ENCODE measurements around the gene KCTD19. TPM values are rescaled to one million over a fixed set of nuclear protein-coding genes. Genes with fewer than 3 reads are reported as not detected.
A peak's percentile ranks its signal among the peaks of the same experiment; 100 is the strongest.

The KCTD19 gene
- polyA plus RNA-seq, 1 experiment = 0.06 TPM

DNA sequence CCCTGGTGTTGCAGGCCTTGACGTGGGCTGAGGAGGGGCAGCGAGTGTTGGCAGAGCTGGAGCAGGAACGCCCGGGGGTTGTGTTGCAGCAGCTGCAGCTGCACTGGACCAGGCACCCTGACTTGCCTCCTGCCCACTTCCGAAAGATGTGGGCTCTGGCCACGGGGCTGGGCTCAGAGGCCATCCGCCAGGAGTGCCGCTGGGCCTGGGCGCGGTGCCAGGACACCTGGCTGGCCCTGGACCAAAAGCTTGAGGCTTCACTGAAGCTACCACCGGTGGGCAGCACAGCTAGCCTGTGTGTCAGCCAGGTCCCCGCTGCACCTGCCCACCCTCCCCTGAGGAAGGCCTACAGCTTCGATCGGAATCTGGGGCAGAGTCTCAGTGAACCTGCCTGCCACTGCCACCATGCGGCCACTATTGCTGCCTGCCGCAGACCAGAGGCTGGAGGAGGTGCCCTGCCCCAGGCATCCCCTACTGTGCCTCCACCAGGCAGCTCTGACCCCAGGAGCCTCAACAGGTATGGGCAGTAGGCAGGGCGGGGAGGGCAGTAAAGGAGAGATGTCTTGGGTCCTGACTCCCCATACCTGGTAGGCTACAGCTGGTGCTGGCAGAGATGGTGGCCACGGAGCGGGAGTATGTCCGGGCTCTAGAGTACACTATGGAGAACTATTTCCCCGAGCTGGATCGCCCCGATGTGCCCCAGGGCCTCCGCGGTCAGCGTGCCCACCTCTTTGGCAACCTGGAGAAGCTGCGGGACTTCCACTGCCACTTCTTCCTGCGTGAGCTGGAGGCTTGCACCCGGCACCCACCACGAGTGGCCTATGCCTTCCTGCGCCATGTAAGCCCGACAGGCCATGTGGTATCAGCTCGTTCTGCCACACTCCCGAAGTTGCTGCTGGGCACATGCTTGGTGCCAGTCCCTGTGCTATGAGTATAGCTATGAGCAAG lies 41.6 kb downstream of the KCTD19 start:
- no peak for DNase-seq (ENCODE audit: low read depth)
- H3K27me3 ChIP-seq (ENCODE audit: control insufficient read depth, insufficient read depth, low read length) = no peaks in the 10 kb centered on the region
- POLR2A ChIA-PET = interaction anchor here (0.5 to 0.6 kb wide), 2 partner anchors 8 to 40 kb away, joined by 3 read pairs; no protein-coding TSS in a partner anchor
- TF ChIP-seq, protein P1, sequence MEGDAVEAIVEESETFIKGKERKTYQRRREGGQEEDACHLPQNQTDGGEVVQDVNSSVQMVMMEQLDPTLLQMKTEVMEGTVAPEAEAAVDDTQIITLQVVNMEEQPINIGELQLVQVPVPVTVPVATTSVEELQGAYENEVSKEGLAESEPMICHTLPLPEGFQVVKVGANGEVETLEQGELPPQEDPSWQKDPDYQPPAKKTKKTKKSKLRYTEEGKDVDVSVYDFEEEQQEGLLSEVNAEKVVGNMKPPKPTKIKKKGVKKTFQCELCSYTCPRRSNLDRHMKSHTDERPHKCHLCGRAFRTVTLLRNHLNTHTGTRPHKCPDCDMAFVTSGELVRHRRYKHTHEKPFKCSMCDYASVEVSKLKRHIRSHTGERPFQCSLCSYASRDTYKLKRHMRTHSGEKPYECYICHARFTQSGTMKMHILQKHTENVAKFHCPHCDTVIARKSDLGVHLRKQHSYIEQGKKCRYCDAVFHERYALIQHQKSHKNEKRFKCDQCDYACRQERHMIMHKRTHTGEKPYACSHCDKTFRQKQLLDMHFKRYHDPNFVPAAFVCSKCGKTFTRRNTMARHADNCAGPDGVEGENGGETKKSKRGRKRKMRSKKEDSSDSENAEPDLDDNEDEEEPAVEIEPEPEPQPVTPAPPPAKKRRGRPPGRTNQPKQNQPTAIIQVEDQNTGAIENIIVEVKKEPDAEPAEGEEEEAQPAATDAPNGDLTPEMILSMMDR (IDR thresholded peaks at IDR 0.05; ENCODE audit: insufficient read depth, low read depth, low read length) = peak; percentile 55
- peaks cover 1% of the 10 kb centered on the region for H3K36me3 ChIP-seq (ENCODE audit: control insufficient read depth, insufficient read depth, low read length)
- no peak overlapping the region for H3K4me3 ChIP-seq (ENCODE audit: low read depth, low read length)
- CTCF ChIA-PET = interaction anchor here (0.7 to 5.5 kb wide), 12 partner anchors 10 to 181 kb away, joined by 3 to 39 read pairs (median 4); partner anchors contain the start of gene SLC9A5

DNA sequence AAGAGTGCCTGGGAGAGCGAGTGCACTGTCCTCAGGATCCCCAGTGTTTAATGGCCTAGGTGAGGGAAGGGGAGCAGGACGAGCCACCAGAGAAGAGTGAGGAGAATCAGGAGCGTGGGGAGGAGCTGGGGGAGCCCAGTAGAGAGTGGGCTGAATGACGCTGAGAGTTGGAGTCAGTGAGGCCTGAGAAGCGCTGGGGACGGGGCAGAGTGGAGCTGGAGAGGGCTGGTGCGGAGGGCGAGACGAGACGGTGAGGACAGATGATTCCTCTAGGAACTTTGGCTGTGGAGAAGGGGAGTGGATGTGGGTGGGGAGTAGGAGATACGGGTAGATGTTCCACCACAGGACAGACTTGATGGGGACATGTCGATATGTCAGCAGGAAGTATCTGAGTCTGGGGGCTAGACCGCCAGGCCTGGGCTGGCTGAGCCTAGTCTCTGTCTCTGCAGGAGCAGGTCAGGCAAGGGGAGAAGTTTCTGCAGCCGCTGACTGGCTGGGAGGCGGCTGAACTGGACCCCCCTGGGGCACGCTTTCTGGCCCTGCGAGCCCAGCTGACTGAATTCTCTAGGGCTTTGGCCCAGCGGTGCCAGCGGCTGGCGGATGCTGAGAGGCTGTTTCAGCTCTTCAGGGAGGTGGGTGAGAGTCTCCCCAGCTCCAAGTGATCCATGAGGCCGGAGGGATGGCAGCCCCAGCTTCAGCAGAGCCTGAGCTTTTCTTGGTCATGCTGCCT lies 42.5 kb downstream of the KCTD19 start:
- POLR2A ChIA-PET = interaction anchor here (0.6 kb wide), 1 partner anchor 39 kb away, joined by 3 read pairs; no protein-coding TSS in a partner anchor
- H3K4me3 ChIP-seq (ENCODE audit: low read depth, low read length) = no peak overlapping the region
- TF ChIP-seq, protein P1 (IDR thresholded peaks at IDR 0.05; ENCODE audit: insufficient read depth, low read depth, low read length) = no peak
- H3K36me3 ChIP-seq (ENCODE audit: control insufficient read depth, insufficient read depth, low read length) = peaks cover 1% of the 10 kb centered on the region
- no peak for DNase-seq (ENCODE audit: low read depth)
- H3K27me3 ChIP-seq (ENCODE audit: control insufficient read depth, insufficient read depth, low read length) = no peaks in the 10 kb centered on the region
- CTCF ChIA-PET = interaction anchor here (0.9 to 5.5 kb wide), 8 partner anchors 11 to 182 kb away, joined by 3 to 39 read pairs (median 6); no protein-coding TSS in a partner anchor

DNA sequence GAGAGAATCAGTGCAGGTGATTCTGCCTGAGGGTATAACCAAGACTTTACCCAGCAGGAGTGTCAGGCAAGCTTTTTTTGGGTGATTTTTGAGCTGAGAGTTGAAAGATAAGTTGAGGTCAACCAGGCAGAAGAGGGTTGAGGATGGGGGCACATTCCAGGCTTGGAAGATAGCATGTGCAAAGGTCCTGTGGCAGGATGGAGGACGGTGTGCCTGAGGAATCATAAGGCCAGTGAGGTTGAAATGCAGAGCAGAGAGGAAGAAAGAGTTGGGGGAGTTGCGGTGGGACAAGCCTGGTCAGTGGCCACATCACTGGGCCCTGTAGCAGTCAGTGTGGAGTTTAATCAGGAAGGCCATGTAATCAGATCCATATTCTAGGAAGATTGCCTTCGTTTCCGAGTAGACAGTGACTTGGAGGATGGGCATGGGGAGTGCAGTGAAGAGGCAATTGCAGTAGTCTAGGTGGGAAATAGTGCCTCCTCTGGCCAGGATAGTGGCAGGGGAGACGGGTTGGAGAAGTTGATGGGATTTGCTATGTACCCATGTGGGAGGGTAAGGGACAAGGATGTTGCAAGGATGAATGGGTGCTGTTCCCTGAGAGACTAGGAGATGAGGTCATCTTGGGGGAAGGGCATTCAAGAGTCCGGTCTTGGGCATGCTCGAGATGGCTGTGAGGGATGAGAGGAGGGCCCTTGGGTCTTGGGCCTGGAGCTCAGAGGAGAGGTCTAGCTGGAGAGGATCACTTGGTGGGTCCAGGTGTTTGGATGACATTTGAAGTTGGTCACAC lies 43.3 kb downstream of the KCTD19 start:
- TF ChIP-seq, protein P1 (IDR thresholded peaks at IDR 0.05; ENCODE audit: insufficient read depth, low read depth, low read length) = no peak
- ChIA-PET CTCF (interaction anchor here (0.9 to 5.5 kb wide), 5 partner anchors 12 to 32 kb away, joined by 4 to 39 read pairs (median 6); no protein-coding TSS in a partner anchor), POLR2A (no interaction called here)
- DNase-seq (ENCODE audit: low read depth) = no peak
- Histone ChIP-seq H3K36me3 (ENCODE audit: control insufficient read depth, insufficient read depth, low read length) (peaks cover 1% of the 10 kb centered on the region), H3K27me3 (ENCODE audit: control insufficient read depth, insufficient read depth, low read length) (no peaks in the 10 kb centered on the region), H3K4me3 (ENCODE audit: low read depth, low read length) (no peak overlapping the region)

DNA sequence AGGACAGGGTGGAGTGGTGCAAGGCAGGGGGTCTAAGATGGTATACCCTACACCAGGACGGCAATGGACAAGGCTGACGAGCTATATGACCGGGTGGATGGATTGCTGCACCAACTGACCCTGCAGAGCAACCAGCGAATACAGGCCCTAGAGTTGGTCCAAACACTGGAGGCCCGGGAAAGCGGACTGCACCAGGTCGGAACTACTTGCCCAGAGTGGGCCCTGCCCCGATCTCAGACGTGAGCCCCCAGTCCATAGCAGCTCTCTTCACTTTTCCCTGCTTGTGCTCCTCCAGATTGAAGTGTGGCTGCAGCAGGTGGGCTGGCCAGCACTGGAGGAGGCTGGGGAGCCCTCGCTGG lies 44.1 kb downstream of the KCTD19 start:
- H3K36me3 ChIP-seq (ENCODE audit: control insufficient read depth, insufficient read depth, low read length) = peaks cover 1% of the 10 kb centered on the region
- DNase-seq (ENCODE audit: low read depth) = no peak
- CTCF ChIA-PET = interaction anchor here (0.5 to 5.5 kb wide), 6 partner anchors 12 to 170 kb away, joined by 3 to 39 read pairs (median 4); no protein-coding TSS in a partner anchor
- no peaks in the 10 kb centered on the region for H3K27me3 ChIP-seq (ENCODE audit: control insufficient read depth, insufficient read depth, low read length)
- H3K4me3 ChIP-seq (ENCODE audit: low read depth, low read length) = no peak overlapping the region
- TF ChIP-seq, protein P1 (IDR thresholded peaks at IDR 0.05; ENCODE audit: insufficient read depth, low read depth, low read length) = no peak
- POLR2A ChIA-PET = no interaction called here
